ENCODE results near the gene CAPS2. TPM values are rescaled to one million over a fixed set of nuclear protein-coding genes. Genes with fewer than 3 reads are reported as not detected.

Gene CAPS2
- total and polyA plus RNA-seq, 12 donors, result 1.4 to 16.0 (median 12.6) TPM

DNA sequence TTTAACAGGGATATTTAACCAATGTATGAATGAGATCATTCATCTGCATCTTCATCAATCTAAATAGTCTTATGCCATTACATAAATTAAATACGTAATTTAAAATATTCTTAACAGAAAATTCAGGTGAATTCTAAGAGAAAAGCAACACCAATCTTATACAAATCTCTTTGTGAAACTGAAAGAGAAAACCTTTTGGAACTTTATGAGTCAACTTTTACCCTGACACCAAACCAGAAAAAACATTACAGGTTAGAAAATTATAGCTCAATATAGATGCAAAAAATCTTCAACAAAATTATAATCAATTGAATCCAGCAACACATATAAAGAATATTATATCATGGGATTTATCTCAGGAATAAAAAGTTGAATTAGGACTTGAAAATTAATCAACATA is 7.8 kb upstream of the CAPS2 start:
- no peaks in the 10 kb centered on the region for H3K36me3 ChIP-seq
- WGBS, 2 donors, result 88 to 91% methylated on average over 1 of the region's 1 CpG
- TF ChIP-seq, protein P1, sequence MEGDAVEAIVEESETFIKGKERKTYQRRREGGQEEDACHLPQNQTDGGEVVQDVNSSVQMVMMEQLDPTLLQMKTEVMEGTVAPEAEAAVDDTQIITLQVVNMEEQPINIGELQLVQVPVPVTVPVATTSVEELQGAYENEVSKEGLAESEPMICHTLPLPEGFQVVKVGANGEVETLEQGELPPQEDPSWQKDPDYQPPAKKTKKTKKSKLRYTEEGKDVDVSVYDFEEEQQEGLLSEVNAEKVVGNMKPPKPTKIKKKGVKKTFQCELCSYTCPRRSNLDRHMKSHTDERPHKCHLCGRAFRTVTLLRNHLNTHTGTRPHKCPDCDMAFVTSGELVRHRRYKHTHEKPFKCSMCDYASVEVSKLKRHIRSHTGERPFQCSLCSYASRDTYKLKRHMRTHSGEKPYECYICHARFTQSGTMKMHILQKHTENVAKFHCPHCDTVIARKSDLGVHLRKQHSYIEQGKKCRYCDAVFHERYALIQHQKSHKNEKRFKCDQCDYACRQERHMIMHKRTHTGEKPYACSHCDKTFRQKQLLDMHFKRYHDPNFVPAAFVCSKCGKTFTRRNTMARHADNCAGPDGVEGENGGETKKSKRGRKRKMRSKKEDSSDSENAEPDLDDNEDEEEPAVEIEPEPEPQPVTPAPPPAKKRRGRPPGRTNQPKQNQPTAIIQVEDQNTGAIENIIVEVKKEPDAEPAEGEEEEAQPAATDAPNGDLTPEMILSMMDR (IDR thresholded peaks at IDR 0.05), result no peak

DNA sequence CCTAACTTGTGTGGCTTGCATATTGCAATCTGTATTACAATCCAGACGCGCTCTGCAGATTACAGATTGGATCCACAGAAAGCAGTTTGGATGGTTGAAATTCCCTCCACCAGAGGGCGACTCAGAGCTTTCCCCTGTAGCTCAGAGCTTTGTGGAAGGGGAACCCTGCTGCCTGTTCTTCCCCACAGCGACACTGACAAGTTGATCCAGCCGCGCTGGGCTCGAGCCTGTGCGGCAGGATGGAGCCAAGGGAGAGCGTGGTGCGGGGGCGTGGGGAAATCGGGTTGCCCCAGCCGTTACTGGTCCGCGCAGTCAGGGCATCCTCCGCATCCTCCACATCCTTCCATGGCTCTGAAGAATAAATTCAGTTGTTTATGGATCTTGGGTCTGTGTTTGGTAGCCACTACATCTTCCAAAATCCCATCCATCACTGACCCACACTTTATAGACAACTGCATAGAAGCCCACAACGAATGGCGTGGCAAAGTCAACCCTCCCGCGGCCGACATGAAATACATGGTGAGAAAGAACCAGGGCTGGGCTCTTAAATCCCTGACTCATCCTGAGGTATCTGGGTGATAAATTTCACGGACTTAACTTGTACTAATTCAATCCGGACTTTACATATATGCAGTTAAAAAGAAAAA is 4.4 kb upstream of the CAPS2 start, which contains the start of gene GLIPR1L1:
GLIPR1L1 (plus strand) TSS at position 287 of the 647 bp plus-strand sequence; CDS start at position 346, 59 bp downstream.
- Histone ChIP-seq H3K4me3 (peak within 1 kb of the TSS in 9 of 10 donors; percentile 15 to 55 (median 52)), H3K27me3 (peaks cover 0 to 4% (median 0%) of the 10 kb centered on the region in 7 donors), H3K9me3 (no peaks in the 10 kb centered on the region), H3K36me3 (no peaks in the 10 kb centered on the region), H3K4me1 (peaks cover 0 to 13% (median 3%) of the 10 kb centered on the region in 9 donors), H3K27ac (peak within 1 kb of the TSS in 1 of 10 donors; percentile 23)
- intact Hi-C loops (cut with DNase I), result loop anchor here in 7 of 10 donors (2.0 to 10.0 kb wide), 7 partner anchors 50 to 173 kb away; partner anchors contain the start of genes GLIPR1L2 (in 5 of the 7) and GLIPR1 (in 2 of the 7)
- DNase-seq, result peak; percentile 69 to 91
- peak; percentile 81 to 92 (median 87) for ATAC-seq
- TF ChIP-seq, protein P1 (IDR thresholded peaks at IDR 0.05), result peak; percentile 86 to 95 (median 93)
- WGBS, 2 donors, result 4 to 5% methylated on average over 23 of the region's 23 CpGs

More for the DNA sequence above, 7.8 kb upstream of the CAPS2 start:
- H3K4me1 ChIP-seq, result peaks cover 0 to 10% (median 0%) of the 10 kb centered on the region in 9 donors
- H3K4me3 ChIP-seq, result no peak overlapping the region
- H3K27ac ChIP-seq, result no peak overlapping the region
- H3K27me3 ChIP-seq, result peaks cover 0 to 4% (median 0%) of the 10 kb centered on the region in 7 donors
- intact Hi-C loops (cut with DNase I), result loop anchor here in 5 of 10 donors (5.0 to 10.0 kb wide), 4 partner anchors 47 to 167 kb away; partner anchors contain the start of gene GLIPR1 (in 2 of the 5)
- ATAC-seq, result no peak
- H3K9me3 ChIP-seq, result no peaks in the 10 kb centered on the region
- no peak for DNase-seq

DNA sequence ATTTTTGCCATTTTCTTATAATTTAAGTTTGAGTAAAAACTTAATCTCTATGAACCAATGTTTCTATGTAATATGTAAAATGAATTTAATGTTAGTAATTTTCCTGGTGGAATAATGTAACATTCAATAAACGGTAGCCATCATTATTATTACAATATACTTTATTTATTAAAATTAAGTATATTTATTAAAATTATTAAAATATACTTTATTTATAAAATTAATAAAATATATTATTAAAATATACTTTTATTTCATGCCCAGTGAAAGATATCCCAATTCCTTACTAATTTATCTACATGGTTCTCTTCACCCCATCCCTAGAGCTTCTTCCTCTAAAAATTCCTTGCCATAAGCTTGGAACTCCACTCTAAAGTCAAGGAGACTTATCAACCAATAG is 2.5 kb downstream of the CAPS2 start:
- Histone ChIP-seq H3K9me3 (no peaks in the 10 kb centered on the region), H3K27ac (no peak overlapping the region), H3K4me1 (peaks cover 0 to 11% (median 9%) of the 10 kb centered on the region in 9 donors), H3K27me3 (no peaks in the 10 kb centered on the region), H3K4me3 (no peak overlapping the region), H3K36me3 (no peaks in the 10 kb centered on the region)
- ATAC-seq, result no peak
- TF ChIP-seq, protein P1 (IDR thresholded peaks at IDR 0.05), result no peak
- WGBS, 2 donors, result 90 to 92% methylated on average over 1 of the region's 1 CpG
- no peak for DNase-seq
- intact Hi-C loops (cut with DNase I), result no loop called here

DNA sequence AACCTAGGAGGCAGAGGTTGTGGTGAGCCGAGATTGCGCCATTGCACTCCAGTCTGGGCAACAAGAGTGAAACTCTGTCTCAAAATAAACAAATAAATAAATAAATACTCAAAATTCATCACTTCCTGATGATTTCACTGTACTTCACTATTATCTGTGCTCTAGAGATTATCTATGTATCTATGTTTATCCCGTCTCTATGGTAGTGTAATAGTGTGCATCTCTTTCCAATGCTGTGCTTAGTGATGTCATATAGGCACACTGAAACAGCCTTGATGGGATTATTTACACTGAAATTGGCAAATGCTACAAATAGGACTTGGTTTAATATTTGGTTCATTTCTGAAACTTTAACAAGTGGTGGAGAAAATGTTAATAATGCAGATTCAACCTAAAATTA is 6.5 kb downstream of the CAPS2 start:
- ATAC-seq, result no peak
- H3K4me3 ChIP-seq, result no peak overlapping the region
- no peak overlapping the region for H3K27ac ChIP-seq
- DNase-seq, result no peak
- H3K4me1 ChIP-seq, result peaks cover 0 to under 1% (median 0%) of the 10 kb centered on the region in 9 donors
- no peaks in the 10 kb centered on the region for H3K9me3 ChIP-seq
- TF ChIP-seq, protein P1 (IDR thresholded peaks at IDR 0.05), result no peak
- H3K27me3 ChIP-seq, result no peaks in the 10 kb centered on the region
- WGBS, 2 donors, result 76 to 86% methylated on average over 3 of the region's 3 CpGs
- intact Hi-C loops (cut with DNase I), result no loop called here
- no peaks in the 10 kb centered on the region for H3K36me3 ChIP-seq

All from heart right ventricle (tissue), 16 donors.